Measurements from ENCODE around the gene SGIP1.

GRCh38 chr1:66770240-66770639, 236.3 kb downstream of the SGIP1 start:
- TF ChIP-seq POLR2A (IDR thresholded peaks at IDR 0.05) (no peak), CTCF (IDR thresholded peaks at IDR 0.05) (no peak)
